GM18498 (cell line): ENCODE results near the gene CEACAM6.
A peak's percentile ranks its signal among the peaks of the same experiment; 100 is the strongest.
"Not testable (repeated sequence)": the region's sequence is repeated elsewhere in the genome, so short reads cannot be mapped to it uniquely, and the experiment has no call there.

Experiments used
- ATAC-seq: cut with Tn5 transposase; IDR thresholded peaks from one replicate; pipeline ENCODE4 v1.9.1; 2021; ENCODE audit warnings: mild to moderate bottlenecking, moderate library complexity; ENCODE audit not compliant: unreplicated experiment

The CEACAM6 gene

GRCh38 chr19:41755328-41755913, at the start of gene CEACAM6:
Gene CEACAM6, plus strand, starts transcription at chr19:41755530. Its CDS starts 109 bp downstream, at chr19:41755639.
- ATAC-seq, result no peak

GRCh38 chr19:41706741-41707501, 48.4 kb upstream of the CEACAM6 start:
- ATAC-seq, result peak; percentile 69

GRCh38 chr19:41707502-41707812, 47.9 kb upstream of the CEACAM6 start:
- no peak for ATAC-seq

- no peak for ATAC-seq
These were observed 47.4 kb upstream of the CEACAM6 start for GRCh38 chr19:41707871-41708371.

- no peak for ATAC-seq
These were observed 46.8 kb upstream of the CEACAM6 start, which contains the start of gene CEACAM5 for GRCh38 chr19:41708481-41708880. Gene CEACAM5, plus strand, starts transcription at chr19:41708626. Its CDS starts 106 bp downstream, at chr19:41708732.

GRCh38 chr19:41709516-41709915, 45.8 kb upstream of the CEACAM6 start:
- ATAC-seq, result not testable (repeated sequence)

- ATAC-seq, result no peak
These were observed 45.2 kb upstream of the CEACAM6 start for GRCh38 chr19:41709951-41710645.

GRCh38 chr19:41711376-41712261, 43.7 kb upstream of the CEACAM6 start:
- no peak for ATAC-seq

- no peak for ATAC-seq
These were observed 40.7 kb upstream of the CEACAM6 start for GRCh38 chr19:41714598-41714997.

- no peak for ATAC-seq
These were observed 36.6 kb upstream of the CEACAM6 start for GRCh38 chr19:41718761-41719160.

GRCh38 chr19:41720103-41720502, 35.2 kb upstream of the CEACAM6 start:
- ATAC-seq, result no peak

GRCh38 chr19:41726493-41726892, 28.8 kb upstream of the CEACAM6 start:
- no peak for ATAC-seq

GRCh38 chr19:41734156-41734555, 21.2 kb upstream of the CEACAM6 start:
- ATAC-seq, result no peak

GRCh38 chr19:41734585-41734984, 20.7 kb upstream of the CEACAM6 start:
- ATAC-seq, result no peak

- ATAC-seq, result no peak
These were observed 20.2 kb upstream of the CEACAM6 start for GRCh38 chr19:41735071-41735600.

- ATAC-seq, result no peak
These were observed 16.0 kb upstream of the CEACAM6 start for GRCh38 chr19:41739361-41739760.

- ATAC-seq, result no peak
These were observed 14.7 kb upstream of the CEACAM6 start for GRCh38 chr19:41740415-41741243.

GRCh38 chr19:41741244-41741554, 14.1 kb upstream of the CEACAM6 start:
- no peak for ATAC-seq

- no peak for ATAC-seq
These were observed 10.5 kb upstream of the CEACAM6 start for GRCh38 chr19:41744850-41745249.

GRCh38 chr19:41745756-41746155, 9.6 kb upstream of the CEACAM6 start:
- ATAC-seq, result no peak
